Measurements from ENCODE around the gene CACHD1.

CACHD1 gene

DNA sequence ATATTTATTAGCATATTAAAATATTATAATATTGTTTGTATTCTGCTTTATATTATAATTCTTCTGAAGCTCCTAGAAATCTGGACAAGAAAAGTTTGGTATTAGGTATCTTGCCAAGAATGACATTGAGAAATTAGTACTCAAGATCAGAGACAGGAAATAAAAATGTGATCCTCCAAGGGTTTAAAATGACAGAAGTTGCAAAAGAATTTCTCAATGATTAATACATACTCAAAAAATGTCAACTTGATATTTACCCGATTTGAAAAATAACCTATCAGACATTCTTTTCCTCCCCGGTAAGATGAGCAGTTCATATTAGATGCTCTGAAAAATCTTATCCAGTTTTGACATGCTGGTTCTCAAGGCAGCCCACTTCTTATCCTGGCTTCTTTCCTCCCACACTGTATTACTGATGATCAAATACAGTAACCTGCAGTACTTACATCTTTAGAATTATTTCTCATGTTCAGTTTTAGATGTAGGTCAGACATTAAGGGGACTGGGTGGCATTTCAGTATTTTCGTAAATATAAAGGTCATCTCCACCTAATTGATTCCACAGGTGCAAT lies 55.3 kb downstream of the CACHD1 start:
- DNase-seq: peak; percentile 46

DNA sequence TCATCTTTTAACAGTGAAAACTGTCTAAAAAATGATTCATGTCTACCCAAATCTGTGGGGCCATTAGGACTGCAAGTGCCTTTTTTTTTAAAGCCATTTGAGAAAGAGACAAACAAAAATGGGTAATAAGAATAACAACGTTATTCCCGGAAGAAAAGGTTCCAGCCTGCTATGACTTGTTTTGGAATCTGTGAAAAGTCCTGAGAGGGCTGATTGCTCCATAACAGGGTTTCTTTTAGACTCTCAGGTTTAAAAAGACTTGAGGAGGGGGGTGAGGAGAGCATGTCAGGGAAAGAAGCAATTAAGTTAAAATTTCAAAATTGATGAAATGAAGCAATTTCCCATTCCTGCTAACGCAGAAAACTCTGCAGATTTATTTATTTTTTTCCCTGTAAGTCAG lies 56.4 kb downstream of the CACHD1 start:
- DNase-seq: no peak

DNA sequence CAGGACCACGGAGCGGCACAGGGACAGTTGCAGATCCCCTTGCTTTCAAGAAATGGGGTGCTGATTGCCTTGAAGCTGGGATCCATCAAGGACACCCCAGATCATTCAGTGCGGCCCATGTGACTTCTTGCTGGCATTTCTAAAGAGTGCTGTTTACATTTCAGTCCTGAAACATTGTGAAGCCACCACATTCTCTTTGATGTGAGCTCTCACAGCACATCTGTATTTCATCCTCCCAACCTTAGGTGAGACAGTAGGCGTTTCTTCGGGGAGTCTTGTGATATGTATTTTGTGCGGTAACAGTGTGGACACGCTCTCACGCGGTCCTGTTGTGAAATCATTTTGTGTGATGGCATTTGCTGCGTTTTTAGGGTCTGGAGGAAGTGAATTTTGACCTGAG lies 57.2 kb downstream of the CACHD1 start:
- no peak for DNase-seq

DNA sequence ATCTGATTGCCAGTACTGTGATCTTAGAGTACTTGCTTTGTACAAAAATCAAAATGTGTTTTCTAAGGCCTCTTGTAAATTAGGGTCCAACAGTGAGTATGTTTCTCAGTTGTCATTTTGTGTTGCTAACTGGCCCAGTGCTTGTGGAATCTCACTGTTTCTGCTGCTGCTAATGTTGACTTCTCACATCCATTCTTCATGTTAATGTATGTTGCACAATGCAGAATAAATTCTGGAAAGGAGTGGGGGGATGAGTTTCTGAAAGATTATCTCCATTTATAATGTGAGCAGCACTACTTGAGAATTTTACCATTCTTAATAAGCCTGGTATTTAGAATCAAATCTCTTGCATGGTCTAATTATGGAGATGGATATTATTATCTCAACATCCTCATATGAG lies 57.9 kb downstream of the CACHD1 start:
- DNase-seq: no peak

DNA sequence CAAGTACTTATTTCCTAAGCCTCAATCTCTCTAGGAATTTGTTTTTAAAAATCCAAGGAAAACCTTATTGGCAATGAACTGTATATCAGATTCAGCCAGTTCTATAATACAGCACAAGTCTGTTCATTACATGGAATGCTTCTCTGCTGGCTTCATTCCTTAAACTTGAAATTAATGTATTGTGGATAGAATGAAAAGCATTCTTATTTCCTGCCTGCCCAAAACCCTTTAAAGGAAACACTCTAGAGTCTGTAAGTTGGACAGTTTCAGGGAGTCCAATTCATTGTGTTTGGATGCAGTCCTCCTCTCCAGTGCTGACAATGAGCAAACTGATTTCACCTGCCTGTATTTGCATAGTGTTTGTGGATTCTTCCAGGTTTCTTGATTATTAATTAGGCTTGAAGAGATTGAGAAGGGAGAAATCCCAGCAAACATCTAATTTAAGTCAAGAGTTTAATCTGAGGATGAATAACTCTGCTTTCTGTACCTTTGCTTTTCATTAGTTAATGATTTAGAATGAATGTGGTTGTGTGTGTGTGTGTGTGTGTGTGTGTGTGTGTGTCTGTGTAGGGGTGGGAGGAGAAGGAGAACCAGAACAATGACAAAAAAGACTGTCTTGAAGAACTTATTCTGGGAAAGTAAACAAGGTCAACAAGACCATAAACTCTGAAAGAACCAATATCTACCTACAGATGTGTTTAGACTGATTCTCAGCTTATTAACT lies 61.2 kb downstream of the CACHD1 start:
- no peak for DNase-seq

DNA sequence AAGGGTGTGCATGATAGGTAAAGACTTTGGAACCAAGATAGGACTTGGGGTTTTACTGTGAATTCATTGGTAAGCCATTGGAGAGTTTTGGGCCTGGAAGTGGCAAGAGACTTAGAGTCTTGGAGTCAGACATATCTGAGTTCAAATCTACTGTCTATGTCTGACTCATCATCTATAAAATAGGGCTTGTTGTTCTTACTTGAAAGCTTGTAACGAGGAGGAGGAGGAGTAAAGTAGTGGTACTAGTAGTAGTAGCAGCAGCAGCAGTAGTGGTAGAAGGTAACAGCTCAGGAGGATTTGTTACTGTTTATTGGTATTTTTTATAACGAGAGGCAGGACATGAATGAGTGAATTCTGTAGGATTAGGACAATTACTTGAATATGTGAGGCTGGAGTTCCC lies 62.7 kb downstream of the CACHD1 start:
- DNase-seq: no peak

DNA sequence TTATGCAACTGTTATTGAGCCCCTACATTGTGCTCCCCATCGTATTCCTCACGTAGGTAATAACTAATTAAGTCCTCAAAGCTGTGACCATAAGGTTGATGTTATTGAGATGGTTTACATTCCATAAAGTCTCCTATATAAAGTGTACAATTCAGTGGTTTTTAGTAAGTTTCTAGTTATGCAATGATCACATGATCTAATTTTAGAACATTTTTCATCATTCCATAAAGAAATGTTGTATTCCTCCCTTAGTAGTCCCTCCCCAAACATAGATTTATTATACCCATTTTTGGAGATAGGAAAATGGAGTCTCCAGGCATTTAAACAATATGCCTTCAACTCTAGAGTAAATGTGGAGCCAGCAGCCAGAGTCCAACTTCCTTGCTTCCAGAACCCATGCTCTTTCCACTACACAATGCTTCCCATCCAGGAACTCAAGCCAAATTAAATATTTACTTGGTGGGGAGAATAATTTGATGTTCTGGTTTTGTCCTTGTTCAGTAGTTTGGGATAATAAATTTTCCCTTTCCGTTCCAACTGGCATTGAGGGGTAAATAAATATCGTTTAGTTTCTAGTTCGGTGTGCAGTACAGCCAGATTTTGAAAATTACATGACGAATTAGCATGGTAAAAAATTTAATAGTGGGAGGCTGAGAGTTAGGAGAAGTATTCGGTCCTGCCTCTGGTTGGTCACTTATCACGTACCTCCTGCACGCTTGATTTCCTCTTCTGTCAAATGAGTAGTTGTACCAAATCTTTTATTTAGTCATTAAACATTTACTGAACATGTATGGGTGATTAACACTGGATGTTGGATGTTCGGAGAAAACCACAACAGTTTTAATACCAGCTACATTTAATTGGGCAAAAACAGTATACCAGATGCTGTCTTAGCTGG lies 66.3 kb downstream of the CACHD1 start:
- DNase-seq: no peak

DNA sequence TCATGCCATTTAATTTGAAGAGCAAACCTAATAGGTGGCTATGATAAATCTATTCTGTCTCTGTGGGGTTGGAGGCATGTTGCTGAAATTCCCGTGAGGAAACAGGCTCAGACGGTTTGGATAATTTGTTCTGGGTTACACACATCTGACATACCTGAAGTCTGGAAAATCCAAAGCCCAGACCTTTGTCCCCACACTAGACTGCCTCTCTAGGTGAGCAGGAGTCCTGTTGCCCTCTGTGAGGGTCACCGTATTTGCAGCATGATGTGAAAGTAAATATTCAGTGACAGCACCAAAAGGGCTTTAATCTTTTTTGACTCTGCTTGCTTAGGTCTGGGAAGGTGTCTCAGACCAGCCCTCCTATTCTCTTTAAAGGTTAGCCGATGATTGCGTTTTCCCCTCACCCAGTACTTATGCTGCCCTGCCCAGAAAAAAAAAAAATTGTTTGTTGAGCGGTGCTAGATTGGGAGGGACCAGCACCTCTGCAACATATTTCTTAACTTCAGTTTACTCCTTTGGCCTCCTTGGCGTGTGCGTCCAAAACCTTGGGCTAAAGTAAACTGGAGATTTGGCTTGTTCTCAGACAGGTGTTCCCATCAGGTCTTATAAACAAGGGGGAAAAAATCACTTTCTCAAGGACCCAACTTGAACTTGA lies 67.0 kb downstream of the CACHD1 start:
- DNase-seq: no peak

DNA sequence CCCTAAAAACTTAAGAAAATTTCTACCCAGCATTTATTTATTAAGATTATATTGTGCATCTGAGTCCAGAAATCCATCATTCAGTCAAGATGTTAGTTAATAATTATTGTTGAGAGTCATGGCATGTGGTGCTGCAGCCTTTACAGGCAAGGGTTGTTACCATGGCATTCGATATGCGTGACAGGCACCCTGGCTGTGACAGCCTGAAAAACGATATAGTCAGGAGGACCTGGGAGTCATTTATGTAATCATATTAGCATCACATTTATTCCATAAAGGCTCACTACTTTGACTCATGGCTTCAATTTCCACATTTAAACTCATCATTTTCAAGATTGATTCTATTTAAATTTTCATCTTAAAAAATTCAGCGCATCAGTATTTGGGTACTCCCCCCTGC lies 68.0 kb downstream of the CACHD1 start:
- no peak for DNase-seq

DNA sequence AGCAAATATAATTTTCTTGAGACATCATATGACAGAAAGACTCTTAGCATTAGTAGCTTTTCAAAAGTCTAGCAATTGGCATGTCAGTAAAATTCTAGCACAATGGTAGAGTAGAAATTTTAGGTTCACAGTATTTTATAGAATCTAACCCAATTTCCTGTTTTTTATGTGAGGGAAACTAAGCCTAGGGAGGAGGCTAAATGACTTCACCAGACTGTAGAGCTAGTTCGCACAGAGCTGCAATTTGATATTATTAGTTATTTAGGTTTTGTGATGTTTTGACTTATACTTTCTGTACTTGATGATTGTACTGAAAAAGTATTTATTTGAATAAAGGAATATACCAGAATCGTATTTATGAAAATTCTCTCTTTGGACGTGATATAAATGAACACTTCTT lies 68.5 kb downstream of the CACHD1 start:
- no peak for DNase-seq

DNA sequence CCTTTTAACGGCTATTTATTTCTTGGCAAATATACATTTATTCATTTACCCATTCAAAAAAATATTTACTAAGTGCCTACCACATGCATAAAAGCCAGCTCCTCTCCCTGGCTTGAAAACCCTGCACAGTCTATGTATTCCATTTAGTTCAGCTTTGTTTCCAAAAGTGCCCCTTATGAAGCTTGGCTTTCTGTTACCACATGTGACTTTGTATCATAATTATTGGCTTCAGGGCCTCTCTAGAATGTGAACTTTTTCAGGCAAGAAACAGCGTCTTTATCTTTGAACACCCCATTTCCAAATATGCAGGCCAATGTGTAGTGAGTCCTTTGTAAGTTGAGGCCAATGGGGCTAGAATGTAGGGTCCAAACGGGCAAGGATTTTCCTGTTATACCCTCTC lies 69.4 kb downstream of the CACHD1 start:
- DNase-seq: no peak

DNA sequence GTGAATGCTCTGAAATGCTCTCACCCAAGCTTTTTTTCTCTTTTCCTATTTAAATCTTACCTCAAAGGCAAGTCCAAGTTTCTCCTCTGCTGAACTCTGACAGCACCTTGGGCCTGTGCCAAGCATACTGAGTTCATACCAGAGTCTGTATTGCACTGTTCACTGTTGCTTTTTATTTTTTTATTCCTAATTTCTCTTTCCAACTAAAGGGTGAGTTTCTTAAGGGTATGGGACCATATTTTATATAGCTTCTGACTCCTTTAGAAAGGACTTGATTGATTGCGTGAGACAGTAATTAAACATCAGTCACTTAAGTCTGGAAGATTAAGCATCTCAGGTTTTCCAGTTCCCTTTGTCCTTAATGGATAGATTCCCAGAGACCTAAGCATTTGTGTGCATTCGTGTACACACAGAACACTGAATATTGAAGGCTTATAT lies 69.9 kb downstream of the CACHD1 start:
- peak; percentile 23 for DNase-seq

DNA sequence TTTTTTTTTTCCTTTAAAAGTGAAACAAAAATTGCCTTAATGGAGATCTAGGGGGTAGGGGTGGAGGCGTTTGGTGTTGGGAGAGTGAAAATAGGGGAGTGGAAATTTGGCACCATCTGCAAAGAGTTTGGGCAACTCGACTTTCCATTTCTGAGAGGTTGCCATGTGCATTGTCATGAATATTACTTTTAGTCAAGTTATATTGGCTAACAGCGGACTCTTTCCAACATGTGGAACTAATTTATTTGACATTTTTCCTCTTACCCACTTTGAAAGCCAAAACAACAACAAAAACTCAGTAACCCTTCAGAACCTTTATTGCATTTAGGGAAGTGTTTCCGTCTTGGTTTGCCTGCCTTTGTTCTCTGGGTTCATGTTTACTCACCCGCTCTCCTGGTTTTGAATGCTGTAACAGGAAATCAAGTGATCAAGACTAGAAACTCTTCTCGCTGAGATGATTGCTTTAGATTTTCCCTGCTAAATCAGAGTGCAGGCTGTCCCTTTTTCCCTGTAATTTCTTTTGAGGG lies 70.4 kb downstream of the CACHD1 start:
- DNase-seq: no peak

DNA sequence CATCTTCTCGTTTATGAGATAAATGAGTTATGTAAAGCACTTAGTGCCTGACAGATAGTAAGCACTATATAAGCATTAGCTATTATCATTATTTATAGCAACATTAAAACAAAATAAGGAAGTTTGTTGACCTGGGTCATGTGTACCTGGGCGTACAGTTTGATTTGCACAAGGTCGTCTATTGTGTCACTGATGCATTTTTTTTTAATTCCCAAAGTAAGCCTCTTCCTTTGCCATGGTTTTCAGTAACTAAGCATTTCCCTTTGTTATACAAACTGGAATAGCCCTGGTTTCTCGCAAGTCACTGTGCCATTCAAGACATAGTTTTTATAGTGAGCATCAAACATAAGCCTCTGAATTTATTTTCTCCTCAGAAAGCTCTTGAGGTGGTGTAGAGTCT lies 72.2 kb downstream of the CACHD1 start:
- no peak for DNase-seq

DNA sequence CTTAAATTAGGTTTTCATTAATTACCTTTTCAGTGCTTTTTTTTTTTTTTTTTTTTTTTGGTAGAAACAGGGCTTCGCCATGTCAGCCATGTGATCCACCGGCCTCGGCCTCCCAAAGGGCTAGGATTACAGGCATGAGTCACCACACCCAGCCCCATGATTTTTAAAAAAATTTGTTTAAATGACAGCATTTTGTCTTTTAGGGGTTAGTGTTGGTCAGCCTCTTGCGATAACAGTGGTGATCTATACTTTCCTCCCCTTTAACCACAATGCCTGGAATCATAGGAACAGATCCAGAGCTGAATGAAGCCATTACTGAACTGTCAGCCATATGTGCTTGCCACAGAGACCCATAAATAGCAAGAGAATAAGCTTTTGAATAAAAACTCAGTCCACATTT lies 73.9 kb downstream of the CACHD1 start:
- DNase-seq: no peak

DNA sequence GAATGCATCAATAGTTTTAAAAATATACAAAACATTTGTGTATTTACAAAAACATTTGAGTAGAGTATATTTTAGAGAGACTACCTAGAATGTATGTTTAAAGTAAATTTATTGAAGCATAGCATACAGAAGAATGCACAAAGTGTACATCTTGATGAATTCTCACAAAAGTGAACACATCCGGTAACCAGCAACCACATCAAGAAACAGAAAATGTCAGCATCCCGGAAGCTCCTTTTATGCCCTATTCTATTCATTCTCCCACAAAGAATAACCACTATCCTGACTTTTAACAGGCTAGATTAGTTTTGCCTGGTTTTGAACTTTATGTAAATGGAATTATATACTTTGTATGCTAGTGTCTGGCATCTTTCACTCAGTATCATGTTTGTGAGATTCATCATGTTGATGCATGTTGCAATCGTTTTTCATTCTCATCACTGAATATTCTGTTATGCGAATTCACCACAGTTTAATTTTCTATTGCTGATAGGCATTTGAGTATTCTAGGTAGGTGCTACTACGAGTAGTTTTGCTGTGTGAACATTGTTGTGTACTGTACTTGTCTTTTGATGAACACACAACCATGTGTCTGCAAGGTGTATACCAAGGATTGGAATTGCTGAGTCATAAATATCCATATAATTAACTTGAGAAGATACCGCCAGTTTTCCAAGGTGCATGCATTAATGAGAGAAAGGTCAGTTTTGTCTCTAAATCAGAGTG lies 75.4 kb downstream of the CACHD1 start:
- no peak for DNase-seq

DNA sequence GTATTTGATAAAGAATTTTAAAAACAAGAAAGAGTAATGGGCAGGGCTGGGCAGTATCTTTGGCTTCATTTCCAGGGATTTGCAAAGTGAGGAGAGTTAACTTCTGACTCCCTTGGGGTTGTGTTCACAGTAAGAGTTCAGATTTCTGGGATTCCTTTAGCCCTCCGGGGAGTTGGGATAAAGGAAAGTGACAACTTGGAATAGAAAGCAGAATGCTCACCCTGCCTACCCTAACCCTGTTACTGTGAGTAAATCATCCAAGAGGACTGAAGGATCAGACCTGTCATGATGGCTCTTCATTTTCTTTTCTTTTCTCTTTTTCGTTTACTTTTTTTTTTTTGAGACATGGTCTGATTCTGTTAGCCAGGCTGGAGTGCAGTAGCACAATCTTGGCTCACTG lies 76.1 kb downstream of the CACHD1 start:
- no peak for DNase-seq

DNA sequence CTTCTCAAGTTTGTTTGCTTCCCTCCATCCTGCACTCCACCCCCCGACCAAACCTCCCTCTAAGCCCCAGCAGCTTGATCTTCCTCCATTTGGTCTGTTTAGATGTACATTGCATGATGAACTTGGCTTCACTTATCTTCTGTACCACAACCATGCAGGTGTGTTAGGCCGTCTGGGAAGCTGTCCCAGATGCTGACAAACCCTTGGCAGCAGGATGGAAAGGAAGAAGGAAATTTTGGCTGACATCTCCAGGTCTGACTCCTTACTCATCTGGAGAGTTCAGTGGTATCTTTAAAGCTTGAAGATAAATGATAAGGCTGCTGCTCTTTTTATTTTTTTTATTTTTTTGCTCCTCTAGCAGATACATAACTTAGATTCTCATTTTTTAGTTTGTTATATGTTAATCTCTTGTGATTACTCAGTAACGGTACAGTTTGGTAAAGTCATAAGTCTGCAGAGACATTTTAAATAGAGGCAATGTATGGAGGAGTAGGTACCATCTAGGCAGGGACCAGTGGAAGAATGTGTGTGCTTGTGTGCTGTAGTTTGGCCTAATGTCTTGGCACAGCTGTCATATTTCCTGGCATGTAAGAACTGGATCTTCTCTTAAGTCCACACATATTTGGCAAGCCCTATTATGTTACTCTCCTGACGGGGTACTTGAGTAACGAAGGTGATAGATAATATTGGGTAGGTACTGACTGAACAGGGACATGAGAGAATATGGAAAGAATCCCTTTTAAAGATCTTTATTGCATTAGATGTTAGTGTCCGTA lies 79.7 kb downstream of the CACHD1 start:
- DNase-seq: peak; percentile 40

DNA sequence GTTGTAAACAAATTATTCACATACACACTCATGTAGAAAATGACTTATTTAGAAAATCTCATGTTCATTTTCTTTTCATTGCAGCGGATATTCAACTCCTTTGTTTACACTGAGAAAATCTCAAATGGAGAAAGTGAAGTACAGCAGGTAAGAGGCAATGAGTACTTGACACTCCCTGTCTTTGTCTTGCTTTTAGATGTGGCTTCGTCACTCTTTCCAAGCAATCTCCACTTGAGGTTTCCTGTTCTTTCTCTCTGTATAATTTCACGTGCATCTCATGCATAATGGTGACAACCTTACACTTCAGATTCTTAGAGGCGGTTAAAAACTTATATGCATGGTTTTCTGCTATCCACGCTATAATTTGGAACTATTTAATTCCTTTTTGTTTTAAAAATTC lies 80.6 kb downstream of the CACHD1 start:
- DNase-seq: no peak

DNA sequence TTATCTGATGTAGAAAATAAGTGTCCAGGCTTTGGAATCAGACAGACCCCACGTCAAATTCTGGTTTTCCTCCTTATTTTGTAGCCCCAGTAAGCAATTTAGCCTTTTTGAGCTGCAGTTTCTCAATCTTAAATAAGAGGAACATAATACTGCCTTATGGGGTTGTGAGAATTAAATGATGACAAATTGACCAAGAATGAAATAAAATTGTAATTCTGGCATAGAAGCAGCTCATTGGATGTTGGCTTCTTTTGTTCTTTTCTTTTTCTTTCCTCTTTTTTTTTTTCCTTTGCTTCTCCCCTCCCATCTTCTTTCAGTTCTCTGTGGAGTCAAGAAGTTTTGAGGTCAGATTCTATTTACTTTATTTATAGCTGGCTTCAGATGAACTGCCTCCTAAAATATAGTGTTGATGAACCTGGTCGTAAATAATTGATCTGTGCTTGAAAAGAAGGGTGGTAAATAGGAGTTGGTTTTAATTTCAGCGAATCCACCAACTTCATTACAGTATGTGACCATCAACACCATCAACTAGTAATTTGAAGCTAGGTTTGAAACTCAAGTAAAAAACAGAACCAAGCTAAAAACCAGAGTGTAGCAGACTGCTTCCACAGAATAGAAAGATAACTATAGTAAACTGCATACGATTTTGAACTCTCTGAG lies 81.1 kb downstream of the CACHD1 start:
- no peak for DNase-seq

DNA sequence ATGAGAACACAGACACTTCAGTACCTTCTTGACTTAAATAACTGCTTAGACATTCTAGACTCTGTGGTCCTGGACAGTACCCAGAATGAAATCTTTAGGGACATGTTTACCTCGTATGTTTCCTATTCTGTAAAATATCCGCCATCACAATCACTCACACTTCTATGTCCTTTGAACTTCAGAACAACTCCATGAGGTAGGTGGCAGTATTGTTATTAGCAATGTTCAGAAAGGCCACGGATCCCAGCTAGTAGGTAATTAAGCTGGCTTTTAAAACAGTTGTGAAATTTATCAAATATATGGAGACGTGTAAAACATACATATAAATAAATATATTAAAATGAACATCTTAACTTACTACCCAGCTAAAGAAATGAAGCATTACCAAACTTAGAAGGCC lies 83.4 kb downstream of the CACHD1 start:
- DNase-seq: no peak

Data from NCI-H226 (cell line).